SK-N-SH (cell line): ENCODE data around the gene RASAL2. TPM values are rescaled to one million over a fixed set of nuclear protein-coding genes. Genes with fewer than 3 reads are reported as not detected.
A peak's percentile ranks its signal among the peaks of the same experiment; 100 is the strongest.

Experiments used
- CTCF ChIA-PET: fragments of 300-600, 350-600 bp; formaldehyde crosslinking; extraction: SDS; loops from one replicate; lab custom pipeline; 2021; lab: Yijun Ruan, JAX
- POLR2A ChIA-PET: fragments of 350-600 bp; sonication (Branson Sonifier 250); formaldehyde crosslinking; extraction: SDS; loops from one replicate; lab custom pipeline; 2020; ENCODE audit warnings: antibody characterized with exemption, inconsistent platforms; lab: Yijun Ruan, JAX
- DNase-seq: peaks from one replicate; pipeline ENCODE4 v3.0.0; 2012
- H2AFZ ChIP-seq: fragments of 200-600 bp; sonication (generic); 2 replicates; pipeline ENCODE4 v1.8.1; 2016; ENCODE audit warnings: antibody characterized with exemption, mild to moderate bottlenecking, low read depth
- H3F3A ChIP-seq: fragments of 200-600 bp; sonication (generic); replicated peaks from 2 replicates; pipeline ENCODE3; 2016; ENCODE audit warnings: antibody characterized with exemption, mild to moderate bottlenecking; ENCODE audit not compliant: insufficient read depth
- H3K27ac ChIP-seq, 2 experiments: fragments of 200-500 bp in 1 of 2; fragments of 200-600 bp in 1 of 2; sonication (Bioruptor generic) in 1 of 2; sonication (generic), shearing (Covaris generic) in 1 of 2; 2 replicates each; pipeline versions ENCODE4 v1.5.1 to v1.6.1; 2014 to 2016; ENCODE audit warnings: low read depth in 2 of 2, inconsistent platforms in 1 of 2, low read length in 1 of 2, mild to moderate bottlenecking in 1 of 2, mixed read lengths in 1 of 2
- H3K27me3 ChIP-seq: fragments of 200-600 bp; sonication (generic), shearing (Covaris generic); 2 replicates; pipeline ENCODE4 v1.6.1; 2016; ENCODE audit warnings: mixed run types; ENCODE audit not compliant: insufficient read depth
- H3K36me3 ChIP-seq, 2 experiments: fragments of 200-500 bp in 1 of 2; fragments of 200-600 bp in 1 of 2; sonication (Bioruptor generic) in 1 of 2; sonication (generic) in 1 of 2; replicated peaks in 1 of 2; 2 replicates each; pipeline versions ENCODE3 to v1.5.1; 2014 to 2016; ENCODE audit warnings: low read length in 1 of 2, mild to moderate bottlenecking in 1 of 2; ENCODE audit not compliant: insufficient read depth in 2 of 2, control insufficient read depth in 1 of 2
- H3K4me1 ChIP-seq, 2 experiments: fragments of 200-500 bp in 1 of 2; fragments of 200-600 bp in 1 of 2; sonication (Bioruptor generic) in 1 of 2; sonication (generic), shearing (Covaris generic) in 1 of 2; 2 replicates each; pipeline versions ENCODE4 v1.5.1 to v1.6.1; 2014 to 2016; ENCODE audit warnings: low read depth in 1 of 2, low read length in 1 of 2, mixed run types in 1 of 2; ENCODE audit not compliant: insufficient read depth in 2 of 2, control insufficient read depth in 1 of 2
- H3K4me2 ChIP-seq: fragments of 200-600 bp; sonication (generic), shearing (Covaris generic); 2 replicates; pipeline ENCODE4 v1.6.1; 2017; ENCODE audit warnings: mixed run types
- H3K4me3 ChIP-seq, 2 experiments: fragments of 200-500 bp in 1 of 2; fragments of 200-600 bp in 1 of 2; sonication (Bioruptor generic) in 1 of 2; sonication (generic), shearing (Covaris generic) in 1 of 2; 2 replicates each; pipeline versions ENCODE4 v1.5.1 to v1.8.1; 2014 to 2016; ENCODE audit warnings: low read depth in 2 of 2, inconsistent platforms in 1 of 2, low read length in 1 of 2, mild to moderate bottlenecking in 1 of 2, mixed read lengths in 1 of 2, moderate library complexity in 1 of 2
- H3K79me2 ChIP-seq: fragments of 200-600 bp; sonication (generic); 2 replicates; pipeline ENCODE4 v1.8.1; 2017; ENCODE audit warnings: mild to moderate bottlenecking; ENCODE audit not compliant: insufficient read depth
- H3K9ac ChIP-seq: fragments of 200-600 bp; sonication (generic); 2 replicates; pipeline ENCODE4 v1.6.1; 2017; ENCODE audit warnings: mixed run types
- H3K9me2 ChIP-seq: fragments of 200-600 bp; sonication (generic); 2 replicates; pipeline ENCODE4 v1.6.1; 2017; ENCODE audit warnings: mixed run types
- H3K9me3 ChIP-seq: fragments of 200-600 bp; sonication (generic); 2 replicates; pipeline ENCODE4 v1.6.1; 2017; ENCODE audit warnings: mixed run types, mild to moderate bottlenecking, moderate library complexity
- H4K20me1 ChIP-seq: fragments of 200-600 bp; sonication (generic); 2 replicates; pipeline ENCODE4 v1.6.1; 2017; ENCODE audit warnings: mild to moderate bottlenecking, mixed run types; ENCODE audit not compliant: insufficient read depth
- ELF1 ChIP-seq: IDR thresholded peaks from 2 replicates; pipeline ENCODE4 v1.4.0; 2012
- EZH2phosphoT487 ChIP-seq: fragments of 200-600 bp; sonication (generic); IDR thresholded peaks from 2 replicates; pipeline ENCODE4 v1.6.1; 2017; ENCODE audit warnings: low read depth, mixed run types, mild to moderate bottlenecking, antibody characterized with exemption, moderate library complexity, borderline replicate concordance
- FOXM1 ChIP-seq: IDR thresholded peaks from 2 replicates; pipeline ENCODE4 v1.4.0; 2012; ENCODE audit warnings: low read depth, mild to moderate bottlenecking
- GATA2 ChIP-seq: sonication (generic); formaldehyde crosslinking; IDR thresholded peaks from 2 replicates; pipeline ENCODE4 v1.5.0; 2020; ENCODE audit warnings: mild to moderate bottlenecking, missing genetic modification reagents
- MEF2A ChIP-seq: IDR thresholded peaks from 2 replicates; pipeline ENCODE4 v1.4.0; 2012; ENCODE audit warnings: low read depth, borderline replicate concordance
- MXI1 ChIP-seq: IDR thresholded peaks from 2 replicates; pipeline ENCODE4 v1.6.1; 2012; ENCODE audit warnings: mild to moderate bottlenecking, low read depth, low read length, improper control_type of control experiment
- RAD21 ChIP-seq: IDR thresholded peaks from 2 replicates; pipeline ENCODE4 v1.6.1; 2012; ENCODE audit warnings: mild to moderate bottlenecking, low read length
- RFX5 ChIP-seq: IDR thresholded peaks from 2 replicates; pipeline ENCODE4 v1.6.1; 2012; ENCODE audit warnings: mild to moderate bottlenecking, improper control_type of control experiment, low read length
- TAF1 ChIP-seq: IDR thresholded peaks from 2 replicates; pipeline ENCODE4 v1.6.1; 2012; ENCODE audit warnings: low read depth, mild to moderate bottlenecking, low read length, moderate library complexity, borderline replicate concordance
- WGBS: methylation state at CpG from one replicate; pipeline ENCODE4 v1.1.6; 2017; ENCODE audit warnings: low lambda C conversion rate; 5-methylcytosine and 5-hydroxymethylcytosine counted together
- polyA plus RNA-seq, 3 experiments: library from polyadenylated mRNA; depleted of rRNA; stranded (reverse); fragments of >200 nt; gene quantifications; 2 replicates each; pipeline ENCODE4 v1.2.3, GENCODE V29; 2012
- TF ChIP-seq, protein P1 (sequence below): IDR thresholded peaks from 2 replicates; pipeline ENCODE4; 2012
- TF ChIP-seq, protein P2 (sequence below): IDR thresholded peaks from 2 replicates; pipeline ENCODE4 v1.4.0; 2012; ENCODE audit warnings: low read depth
- TF ChIP-seq, protein P3 (sequence below): IDR thresholded peaks from 2 replicates; pipeline ENCODE4 v1.4.0; 2012; ENCODE audit warnings: low read depth, borderline replicate concordance

Gene RASAL2
- polyA plus RNA-seq, 1 of the 3 experiments (the other 2 are of a cell fraction): 6.9 TPM

DNA sequence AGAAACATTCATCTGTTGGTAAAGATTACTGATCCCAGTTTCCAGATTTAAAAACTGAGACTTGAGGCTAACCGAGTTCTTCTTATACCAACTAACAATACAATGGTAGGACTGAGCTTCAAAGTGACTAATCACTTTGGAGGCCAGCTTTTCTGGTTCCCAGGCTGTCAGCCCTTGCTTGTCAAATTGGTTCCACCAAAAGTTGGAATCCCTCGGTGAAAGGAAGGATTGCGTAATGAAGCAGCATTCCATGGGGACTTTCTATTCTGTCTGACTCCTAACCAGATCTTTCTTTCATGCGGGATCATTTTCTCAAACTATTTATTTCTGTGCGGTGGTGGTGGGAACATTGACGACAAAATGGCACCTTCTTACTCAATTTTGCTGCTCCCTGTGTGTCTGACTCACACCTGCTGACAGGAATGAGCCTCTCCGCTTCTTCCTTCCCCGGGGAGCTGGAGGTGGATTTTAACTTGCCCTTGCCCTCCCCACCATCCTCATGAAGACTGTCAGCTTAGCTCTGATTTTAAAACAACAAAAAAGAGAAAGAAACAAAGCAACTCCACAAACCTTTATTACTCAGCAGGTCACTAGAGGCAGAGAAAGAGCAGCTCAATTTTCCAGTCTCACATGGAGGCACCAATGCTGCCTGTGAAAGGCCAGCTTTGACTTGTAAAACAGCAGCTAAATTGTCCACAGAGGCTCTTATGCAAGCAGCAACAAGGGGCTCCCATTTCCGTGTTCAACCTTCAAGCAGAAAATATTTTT, 32.9 kb upstream of the RASAL2 start:
- Histone ChIP-seq H3K4me3 (no peak overlapping the region), H3K4me2 (peak overlapping the region; percentile 10; the same call in 1 of the 2 replicates), H2AFZ (peak overlapping the region; percentile 62; the same call in 1 of the 2 replicates), H3K9me2 (no peaks in the 10 kb centered on the region), H3K27ac (peak overlapping the region in 1 of 2 experiments; percentile 64; a peak in 2 of 4 replicates), H3F3A (peaks cover 11% of the 10 kb centered on the region), H3K27me3 (no peaks in the 10 kb centered on the region), H3K9me3 (no peaks in the 10 kb centered on the region), H3K4me1 (peaks cover 6 to 35% of the 10 kb centered on the region in 2 experiments; a peak in 3 of 4 replicates), H3K9ac (no peak overlapping the region; the same call in 1 of the 2 replicates), H4K20me1 (no peaks in the 10 kb centered on the region), H3K79me2 (no peaks in the 10 kb centered on the region), H3K36me3 (no peaks in the 10 kb centered on the region)
- CTCF ChIA-PET: interaction anchor here (0.9 to 1.3 kb wide), 4 partner anchors 12 to 441 kb away, joined by 3 to 4 read pairs (median 4); no protein-coding TSS in a partner anchor
- no peak for DNase-seq
- TF ChIP-seq, protein P1, sequence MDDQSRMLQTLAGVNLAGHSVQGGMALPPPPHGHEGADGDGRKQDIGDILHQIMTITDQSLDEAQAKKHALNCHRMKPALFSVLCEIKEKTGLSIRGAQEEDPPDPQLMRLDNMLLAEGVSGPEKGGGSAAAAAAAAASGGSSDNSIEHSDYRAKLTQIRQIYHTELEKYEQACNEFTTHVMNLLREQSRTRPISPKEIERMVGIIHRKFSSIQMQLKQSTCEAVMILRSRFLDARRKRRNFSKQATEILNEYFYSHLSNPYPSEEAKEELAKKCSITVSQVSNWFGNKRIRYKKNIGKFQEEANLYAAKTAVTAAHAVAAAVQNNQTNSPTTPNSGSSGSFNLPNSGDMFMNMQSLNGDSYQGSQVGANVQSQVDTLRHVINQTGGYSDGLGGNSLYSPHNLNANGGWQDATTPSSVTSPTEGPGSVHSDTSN: 0 out of 2 replicates have a peak, but pooled peaks have one; percentile 41
- TF ChIP-seq, protein P2, sequence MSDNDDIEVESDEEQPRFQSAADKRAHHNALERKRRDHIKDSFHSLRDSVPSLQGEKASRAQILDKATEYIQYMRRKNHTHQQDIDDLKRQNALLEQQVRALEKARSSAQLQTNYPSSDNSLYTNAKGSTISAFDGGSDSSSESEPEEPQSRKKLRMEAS: no peak
- 69% methylated on average over 9 of the region's 9 CpGs for WGBS
- POLR2A ChIA-PET: no interaction called here

- no peak overlapping the region for H2AFZ ChIP-seq
- H3K36me3 ChIP-seq: no peaks in the 10 kb centered on the region
- WGBS: 93% methylated on average over 1 of the region's 1 CpG
- no peak overlapping the region for H3K4me2 ChIP-seq
- no peaks in the 10 kb centered on the region for H3K9me3 ChIP-seq
- H4K20me1 ChIP-seq: no peaks in the 10 kb centered on the region
- peaks cover 6 to 35% of the 10 kb centered on the region in 2 experiments; a peak in 3 of 4 replicates for H3K4me1 ChIP-seq
- peak overlapping the region in 1 of 2 experiments; percentile 64; a peak in 2 of 4 replicates for H3K27ac ChIP-seq
- H3K4me3 ChIP-seq: no peak overlapping the region
- POLR2A ChIA-PET: no interaction called here
- DNase-seq: no peak
- no peaks in the 10 kb centered on the region for H3K79me2 ChIP-seq
- no peaks in the 10 kb centered on the region for H3K9me2 ChIP-seq
- H3K27me3 ChIP-seq: no peaks in the 10 kb centered on the region
- no peak for TF ChIP-seq EZH2phosphoT487
- no peak for TF ChIP-seq RFX5
- TF ChIP-seq MXI1: no peak
- TF ChIP-seq ELF1: no peak
- no peak for TF ChIP-seq MEF2A
- no peak for TF ChIP-seq RAD21
- no peak for TF ChIP-seq GATA2 (CRISPR knock-in tag)
- TF ChIP-seq TAF1: no peak
- no peak for TF ChIP-seq FOXM1
- TF ChIP-seq, protein P2: no peak
- TF ChIP-seq, protein P3, sequence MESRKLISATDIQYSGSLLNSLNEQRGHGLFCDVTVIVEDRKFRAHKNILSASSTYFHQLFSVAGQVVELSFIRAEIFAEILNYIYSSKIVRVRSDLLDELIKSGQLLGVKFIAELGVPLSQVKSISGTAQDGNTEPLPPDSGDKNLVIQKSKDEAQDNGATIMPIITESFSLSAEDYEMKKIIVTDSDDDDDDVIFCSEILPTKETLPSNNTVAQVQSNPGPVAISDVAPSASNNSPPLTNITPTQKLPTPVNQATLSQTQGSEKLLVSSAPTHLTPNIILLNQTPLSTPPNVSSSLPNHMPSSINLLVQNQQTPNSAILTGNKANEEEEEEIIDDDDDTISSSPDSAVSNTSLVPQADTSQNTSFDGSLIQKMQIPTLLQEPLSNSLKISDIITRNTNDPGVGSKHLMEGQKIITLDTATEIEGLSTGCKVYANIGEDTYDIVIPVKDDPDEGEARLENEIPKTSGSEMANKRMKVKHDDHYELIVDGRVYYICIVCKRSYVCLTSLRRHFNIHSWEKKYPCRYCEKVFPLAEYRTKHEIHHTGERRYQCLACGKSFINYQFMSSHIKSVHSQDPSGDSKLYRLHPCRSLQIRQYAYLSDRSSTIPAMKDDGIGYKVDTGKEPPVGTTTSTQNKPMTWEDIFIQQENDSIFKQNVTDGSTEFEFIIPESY: no peak
- no peak overlapping the region for H3K9ac ChIP-seq
- CTCF ChIA-PET: interaction anchor here (0.6 to 1.3 kb wide), 4 partner anchors 12 to 440 kb away, joined by 3 to 4 read pairs (median 4); no protein-coding TSS in a partner anchor
- peaks cover 11% of the 10 kb centered on the region for H3F3A ChIP-seq
Observed at GRCh38 chr1:178061620-178062019, 32.3 kb upstream of the RASAL2 start.
